ENCODE measurements around the gene KNCN. TPM values are rescaled to one million over a fixed set of nuclear protein-coding genes. Genes with fewer than 3 reads are reported as not detected.

Gene KNCN
- total RNA-seq, 2 donors from 2014 or later, result not detected

- Histone ChIP-seq H3K27me3 (ENCODE audit: control insufficient read depth, insufficient read depth, low read length, poor library complexity, severe bottlenecking) (peaks cover 89% of the 10 kb centered on the region), H3K4me1 (ENCODE audit: control insufficient read depth, insufficient read depth, low read length) (peaks cover 29% of the 10 kb centered on the region), H3K9me3 (ENCODE audit: control insufficient read depth, low read length) (no peaks in the 10 kb centered on the region), H3K9ac (ENCODE audit: extremely low read depth, low read length, poor library complexity, severe bottlenecking) (no peak overlapping the region), H3K4me3 (ENCODE audit: low read length) (no peak overlapping the region), H3K27ac (ENCODE audit: low read depth, low read length) (no peak overlapping the region), H3K36me3 (ENCODE audit: control insufficient read depth, insufficient read depth, low read length) (no peaks in the 10 kb centered on the region)
- WGBS, 2 experiments (ENCODE audit: insufficient coverage in 1 of 2, insufficient read length in 1 of 2), result 26 to 43% methylated on average over 2 to 3 of the region's 3 CpGs
- no peak overlapping the region for H3K4me3 Mint-ChIP-seq
- peak; percentile 91 for TF ChIP-seq CTCF (conservative IDR thresholded peaks at IDR 0.05)
- peaks cover 51% of the 10 kb centered on the region for H3K4me1 Mint-ChIP-seq
- DNase-seq, result peak; percentile 96
- no peaks in the 10 kb centered on the region for H3K36me3 Mint-ChIP-seq (ENCODE audit: low read depth)
- H3K27me3 Mint-ChIP-seq (ENCODE audit: insufficient read depth), result peaks cover 94% of the 10 kb centered on the region
- no peaks in the 10 kb centered on the region for H3K9me3 Mint-ChIP-seq
- no peak overlapping the region for H3K27ac Mint-ChIP-seq
Measured at GRCh38 chr1:46527474-46528296, 23.8 kb downstream of the KNCN start.

GRCh38 chr1:46526691-46527291, 24.7 kb downstream of the KNCN start:
- Histone ChIP-seq H3K4me3 (ENCODE audit: low read length) (no peak overlapping the region), H3K36me3 (ENCODE audit: control insufficient read depth, insufficient read depth, low read length) (no peaks in the 10 kb centered on the region), H3K9me3 (ENCODE audit: control insufficient read depth, low read length) (no peaks in the 10 kb centered on the region), H3K27me3 (ENCODE audit: control insufficient read depth, insufficient read depth, low read length, poor library complexity, severe bottlenecking) (peaks cover 80% of the 10 kb centered on the region), H3K27ac (ENCODE audit: low read depth, low read length) (no peak overlapping the region), H3K9ac (ENCODE audit: extremely low read depth, low read length, poor library complexity, severe bottlenecking) (no peak overlapping the region), H3K4me1 (ENCODE audit: control insufficient read depth, insufficient read depth, low read length) (peaks cover 32% of the 10 kb centered on the region)
- 26 to 29% methylated on average over 4 to 14 of the region's 14 CpGs for WGBS, 2 experiments (ENCODE audit: insufficient coverage in 1 of 2, insufficient read length in 1 of 2)
- Mint-ChIP-seq H3K9me3 (no peaks in the 10 kb centered on the region), H3K4me3 (peak overlapping the region; percentile 45), H3K36me3 (ENCODE audit: low read depth) (no peaks in the 10 kb centered on the region), H3K27ac (peak overlapping the region; percentile 41), H3K4me1 (peaks cover 60% of the 10 kb centered on the region), H3K27me3 (ENCODE audit: insufficient read depth) (peaks cover 93% of the 10 kb centered on the region)
- no peak for TF ChIP-seq CTCF (conservative IDR thresholded peaks at IDR 0.05)
- peak; percentile 88 for DNase-seq

- Mint-ChIP-seq H3K4me3 (peak overlapping the region; percentile 45), H3K9me3 (no peaks in the 10 kb centered on the region), H3K27ac (no peak overlapping the region), H3K4me1 (peaks cover 64% of the 10 kb centered on the region), H3K36me3 (ENCODE audit: low read depth) (no peaks in the 10 kb centered on the region), H3K27me3 (ENCODE audit: insufficient read depth) (peaks cover 91% of the 10 kb centered on the region)
- no peak for DNase-seq
- H3K9ac ChIP-seq (ENCODE audit: extremely low read depth, low read length, poor library complexity, severe bottlenecking), result no peak overlapping the region
- no peaks in the 10 kb centered on the region for H3K36me3 ChIP-seq (ENCODE audit: control insufficient read depth, insufficient read depth, low read length)
- H3K4me1 ChIP-seq (ENCODE audit: control insufficient read depth, insufficient read depth, low read length), result peaks cover 32% of the 10 kb centered on the region
- no peak for TF ChIP-seq CTCF (conservative IDR thresholded peaks at IDR 0.05)
- H3K27me3 ChIP-seq (ENCODE audit: control insufficient read depth, insufficient read depth, low read length, poor library complexity, severe bottlenecking), result peaks cover 74% of the 10 kb centered on the region
- H3K9me3 ChIP-seq (ENCODE audit: control insufficient read depth, low read length), result no peaks in the 10 kb centered on the region
- 24 to 36% methylated on average over 12 to 17 of the region's 17 CpGs for WGBS, 2 experiments (ENCODE audit: insufficient coverage in 1 of 2, insufficient read length in 1 of 2)
- peak overlapping the region; percentile 34 for H3K4me3 ChIP-seq (ENCODE audit: low read length)
- no peak overlapping the region for H3K27ac ChIP-seq (ENCODE audit: low read depth, low read length)
Measured at GRCh38 chr1:46526013-46526690, 25.3 kb downstream of the KNCN start.
